HepG2 (cell line): Measurements from ENCODE around the gene CCDC124. TPM values are rescaled to one million over a fixed set of nuclear protein-coding genes. Genes with fewer than 3 reads are reported as not detected.

Experiments used
- AGO1 ChIP-seq: fragments of 200-400 bp; formaldehyde crosslinking; IDR thresholded peaks from 2 replicates; pipeline ENCODE4 v1.6.1; 2017; ENCODE audit warnings: mild to moderate bottlenecking, low read depth, low read length, moderate library complexity; ENCODE audit not compliant: poor library complexity, severe bottlenecking
- ASH2L ChIP-seq: fragments of 300-600, 200-600 bp; sonication (generic); IDR thresholded peaks from 2 replicates; pipeline ENCODE4 v1.7.0; 2017; ENCODE audit warnings: low read depth, mild to moderate bottlenecking, moderate library complexity, mixed read lengths, low read length; ENCODE audit not compliant: insufficient read length
- CBX2 ChIP-seq, 2 experiments: fragments of 200-600 bp in 1 of 2; sonication (generic); formaldehyde crosslinking in 1 of 2; IDR thresholded peaks; 2 replicates each; pipeline versions ENCODE4 v1.7.0 to v1.8.1; 2018 to 2022; ENCODE audit warnings: low read depth in 2 of 2, low read length in 1 of 2, mild to moderate bottlenecking in 1 of 2, missing genetic modification reagents in 1 of 2
- DPF2 ChIP-seq: sonication (generic); formaldehyde crosslinking; IDR thresholded peaks from 2 replicates; pipeline ENCODE4 v1.4.0; 2020; ENCODE audit warnings: mild to moderate bottlenecking, low read depth, missing genetic modification reagents, borderline replicate concordance
- HOXA3 ChIP-seq: sonication (generic); formaldehyde crosslinking; IDR thresholded peaks from 2 replicates; pipeline ENCODE4 v1.5.0; 2020; ENCODE audit warnings: missing genetic modification reagents
- JUNB ChIP-seq: sonication (generic); formaldehyde crosslinking; IDR thresholded peaks from 2 replicates; pipeline ENCODE4 v1.8.0; 2022; ENCODE audit warnings: missing genetic modification reagents, mild to moderate bottlenecking, borderline replicate concordance
- KDM5B ChIP-seq: sonication (generic); formaldehyde crosslinking; IDR thresholded peaks from 2 replicates; pipeline ENCODE4 v1.4.0; 2020; ENCODE audit warnings: missing genetic modification reagents, mild to moderate bottlenecking, borderline replicate concordance
- KLF16 ChIP-seq, 2 experiments: sonication (generic) in 1 of 2; formaldehyde crosslinking in 1 of 2; IDR thresholded peaks; 2 replicates each; pipeline versions ENCODE4 v1.6.1 to v1.8.0; 2016 to 2023; ENCODE audit warnings: missing genetic modification reagents in 2 of 2, missing compliant biosample characterization in 1 of 2
- MBD4 ChIP-seq: IDR thresholded peaks from 2 replicates; pipeline ENCODE4 v1.6.1; 2012; ENCODE audit warnings: low read length, inconsistent platforms, borderline replicate concordance
- MTF2 ChIP-seq: sonication (generic); formaldehyde crosslinking; IDR thresholded peaks from 2 replicates; pipeline ENCODE4 v1.5.0; 2020; ENCODE audit warnings: missing genetic modification reagents, borderline replicate concordance
- SMYD3 ChIP-seq: sonication (generic); formaldehyde crosslinking; IDR thresholded peaks from 2 replicates; pipeline ENCODE4 v1.8.1; 2023; ENCODE audit warnings: mild to moderate bottlenecking, missing genetic modification reagents
- ZFP1 ChIP-seq: IDR thresholded peaks from 2 replicates; pipeline ENCODE4 v1.6.1; 2016
- ZNF451 ChIP-seq: sonication (generic); formaldehyde crosslinking; IDR thresholded peaks from 2 replicates; pipeline ENCODE4 v1.5.0; 2020; ENCODE audit warnings: mild to moderate bottlenecking, missing genetic modification reagents
- ZNF557 ChIP-seq: sonication (generic); formaldehyde crosslinking; IDR thresholded peaks from 2 replicates; pipeline ENCODE4 v1.4.0; 2020; ENCODE audit warnings: missing genetic modification reagents
- ZNF619 ChIP-seq: sonication (generic); formaldehyde crosslinking; IDR thresholded peaks from 2 replicates; pipeline ENCODE4 v1.4.0; 2020; ENCODE audit warnings: mild to moderate bottlenecking, missing genetic modification reagents
- ZNF746 ChIP-seq: sonication (generic); formaldehyde crosslinking; IDR thresholded peaks from 2 replicates; pipeline ENCODE4 v1.8.0; 2022; ENCODE audit warnings: mild to moderate bottlenecking, missing genetic modification reagents
- ZNF766 ChIP-seq: sonication (generic); formaldehyde crosslinking; IDR thresholded peaks from 2 replicates; pipeline ENCODE4 v1.5.0; 2020; ENCODE audit warnings: missing genetic modification reagents, borderline replicate concordance
- ZNF839 ChIP-seq: sonication (generic); formaldehyde crosslinking; IDR thresholded peaks from 2 replicates; pipeline ENCODE4 v1.4.0; 2020; ENCODE audit warnings: missing genetic modification reagents, mild to moderate bottlenecking, borderline replicate concordance
- ZSCAN29 ChIP-seq: sonication (generic); formaldehyde crosslinking; conservative IDR thresholded peaks from 2 replicates; pipeline ENCODE4 v1.4.0; 2020; ENCODE audit warnings: mild to moderate bottlenecking, missing genetic modification reagents
- polyA plus RNA-seq, 8 experiments: library from polyadenylated mRNA; depleted of rRNA in 3 of 8; stranded (reverse) in 7 of 8; unstranded in 1 of 8; fragments of >200 nt; fragmentation: Illumina TruSeq in 4 of 8; extraction: Trizol in 4 of 8; gene quantifications; 2 replicates each; pipeline versions ENCODE4 v1.2.1 to v1.2.3, GENCODE V29; 2011 to 2016; ENCODE audit warnings: low read depth in 4 of 8, missing spikeins in 1 of 8, mixed read lengths in 1 of 8; ENCODE audit not compliant: insufficient read depth in 1 of 8
- total RNA-seq, 5 experiments: library from RNA; depleted of rRNA; stranded (reverse); fragments of >200 nt; fragmentation: Illumina TruSeq; extraction: Trizol; gene quantifications; 2 replicates each; pipeline ENCODE4 v1.2.3, GENCODE V29; 2016; ENCODE audit warnings: low read depth in 1 of 5
- TF ChIP-seq, protein P1 (sequence below), 2 experiments: sonication (generic) in 1 of 2; formaldehyde crosslinking in 1 of 2; IDR thresholded peaks; 2 replicates each; pipeline versions ENCODE4 v1.5.1 to v1.6.1; 2011 to 2020; ENCODE audit warnings: borderline replicate concordance in 1 of 2, low read depth in 1 of 2, low read length in 1 of 2, mild to moderate bottlenecking in 1 of 2, missing genetic modification reagents in 1 of 2, moderate library complexity in 1 of 2
- TF ChIP-seq, protein P2 (sequence below): sonication (generic); formaldehyde crosslinking; IDR thresholded peaks from 2 replicates; pipeline ENCODE4 v1.8.1; 2023; ENCODE audit warnings: mild to moderate bottlenecking, missing genetic modification reagents
- TF ChIP-seq, protein P3 (sequence below): sonication (generic); formaldehyde crosslinking; IDR thresholded peaks from 2 replicates; pipeline ENCODE4 v1.5.0; 2020; ENCODE audit warnings: missing genetic modification reagents
- TF ChIP-seq, protein P4 (sequence below): IDR thresholded peaks from 2 replicates; pipeline ENCODE4 v1.6.1; 2012; ENCODE audit warnings: low read depth, low read length, improper control_type of control experiment

CCDC124 gene
- total and polyA plus RNA-seq, 2 of the 13 experiments (the other 11 are each of a cell fraction or from before 2014, with no cell fraction given), result 14.9 to 20.3 TPM

DNA sequence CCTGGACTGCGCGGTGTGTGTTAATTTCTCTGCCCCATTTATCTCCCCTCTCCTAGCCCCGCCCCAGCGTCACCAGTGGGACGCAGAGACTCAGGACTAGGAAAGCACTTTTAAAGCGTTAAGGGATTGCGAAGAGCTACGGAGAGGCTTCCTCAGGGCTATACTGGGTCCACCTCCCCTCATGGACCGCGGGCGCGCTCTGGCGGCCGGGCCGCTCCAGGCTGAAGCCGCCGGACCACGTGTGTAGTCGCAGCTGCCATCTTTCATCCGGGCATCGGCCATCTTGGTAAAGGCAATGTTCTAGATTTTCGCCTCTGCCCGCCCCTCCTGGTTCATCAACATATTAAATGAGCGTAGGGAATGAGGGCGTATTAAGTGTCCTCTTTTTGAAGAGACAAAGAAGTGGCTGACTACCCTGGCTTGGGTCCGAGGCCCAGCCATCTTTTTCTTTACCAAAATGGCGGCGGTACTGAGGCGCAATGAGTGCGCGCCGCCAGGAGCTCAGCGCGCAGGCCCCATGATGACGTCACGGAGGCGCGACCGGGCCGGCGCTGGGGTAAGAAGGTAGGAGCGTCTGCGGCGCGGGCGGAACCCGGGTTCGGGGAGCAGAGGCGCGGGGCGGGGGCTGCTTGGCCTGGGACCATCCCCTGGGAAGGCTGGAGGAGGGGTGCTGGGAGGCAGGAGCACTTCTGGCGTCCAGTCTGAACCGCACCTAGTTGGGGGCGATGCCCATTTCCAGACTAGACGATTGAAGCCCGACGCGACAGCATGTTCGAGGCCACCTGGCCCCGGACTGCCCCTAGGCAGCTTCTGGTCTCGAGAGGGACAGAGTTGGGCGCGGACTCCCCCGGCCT lies at the start of gene CCDC124 (continued):
- TF ChIP-seq, protein P1, sequence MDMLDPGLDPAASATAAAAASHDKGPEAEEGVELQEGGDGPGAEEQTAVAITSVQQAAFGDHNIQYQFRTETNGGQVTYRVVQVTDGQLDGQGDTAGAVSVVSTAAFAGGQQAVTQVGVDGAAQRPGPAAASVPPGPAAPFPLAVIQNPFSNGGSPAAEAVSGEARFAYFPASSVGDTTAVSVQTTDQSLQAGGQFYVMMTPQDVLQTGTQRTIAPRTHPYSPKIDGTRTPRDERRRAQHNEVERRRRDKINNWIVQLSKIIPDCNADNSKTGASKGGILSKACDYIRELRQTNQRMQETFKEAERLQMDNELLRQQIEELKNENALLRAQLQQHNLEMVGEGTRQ (IDR thresholded peaks at IDR 0.05; ENCODE audit: low read depth, low read length), result peak; percentile 73
- TF ChIP-seq, protein P1 (CRISPR knock-in tag; IDR thresholded peaks at IDR 0.05; ENCODE audit: borderline replicate concordance), result peak; percentile 90; the same call in 1 of the 2 replicates
- TF ChIP-seq KLF16 (CRISPR knock-in tag; IDR thresholded peaks at IDR 0.05) (peak in 1 of 2 experiments; percentile 66; a peak in 1 of 4 replicates), ZNF766 (CRISPR knock-in tag) (peak; percentile 77; the same call in 1 of the 2 replicates), ZNF839 (no peak), MTF2 (CRISPR knock-in tag) (0 out of 2 replicates have a peak, but pooled peaks have one; percentile 48), ZFP1 (CRISPR knock-in tag) (0 out of 2 replicates have a peak, but pooled peaks have one; percentile 29), ZNF557 (no peak; the same call in 1 of the 2 replicates), KDM5B (no peak; the same call in 1 of the 2 replicates), ZNF746 (CRISPR knock-in tag) (peak; percentile 12; the same call in 1 of the 2 replicates), ZNF451 (no peak), ZSCAN29 (CRISPR knock-in tag) (no peak), AGO1 (no peak), HOXA3 (peak; percentile 100), CBX2 (IDR thresholded peaks at IDR 0.05; ENCODE audit: low read depth, low read length) (no peak), CBX2 (CRISPR knock-in tag; IDR thresholded peaks at IDR 0.05; ENCODE audit: low read depth) (0 out of 2 replicates have a peak, but pooled peaks have one; percentile 38), ASH2L (peak; percentile 87), MBD4 (no peak), DPF2 (CRISPR knock-in tag) (no peak), ZNF619 (no peak), JUNB (CRISPR knock-in tag) (no peak), SMYD3 (CRISPR knock-in tag) (no peak)
- TF ChIP-seq, protein P2, sequence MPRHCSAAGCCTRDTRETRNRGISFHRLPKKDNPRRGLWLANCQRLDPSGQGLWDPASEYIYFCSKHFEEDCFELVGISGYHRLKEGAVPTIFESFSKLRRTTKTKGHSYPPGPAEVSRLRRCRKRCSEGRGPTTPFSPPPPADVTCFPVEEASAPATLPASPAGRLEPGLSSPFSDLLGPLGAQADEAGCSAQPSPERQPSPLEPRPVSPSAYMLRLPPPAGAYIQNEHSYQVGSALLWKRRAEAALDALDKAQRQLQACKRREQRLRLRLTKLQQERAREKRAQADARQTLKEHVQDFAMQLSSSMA (CRISPR knock-in tag), result no peak
- TF ChIP-seq, protein P3, sequence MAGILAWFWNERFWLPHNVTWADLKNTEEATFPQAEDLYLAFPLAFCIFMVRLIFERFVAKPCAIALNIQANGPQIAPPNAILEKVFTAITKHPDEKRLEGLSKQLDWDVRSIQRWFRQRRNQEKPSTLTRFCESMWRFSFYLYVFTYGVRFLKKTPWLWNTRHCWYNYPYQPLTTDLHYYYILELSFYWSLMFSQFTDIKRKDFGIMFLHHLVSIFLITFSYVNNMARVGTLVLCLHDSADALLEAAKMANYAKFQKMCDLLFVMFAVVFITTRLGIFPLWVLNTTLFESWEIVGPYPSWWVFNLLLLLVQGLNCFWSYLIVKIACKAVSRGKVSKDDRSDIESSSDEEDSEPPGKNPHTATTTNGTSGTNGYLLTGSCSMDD (CRISPR knock-in tag), result no peak
- TF ChIP-seq, protein P4, sequence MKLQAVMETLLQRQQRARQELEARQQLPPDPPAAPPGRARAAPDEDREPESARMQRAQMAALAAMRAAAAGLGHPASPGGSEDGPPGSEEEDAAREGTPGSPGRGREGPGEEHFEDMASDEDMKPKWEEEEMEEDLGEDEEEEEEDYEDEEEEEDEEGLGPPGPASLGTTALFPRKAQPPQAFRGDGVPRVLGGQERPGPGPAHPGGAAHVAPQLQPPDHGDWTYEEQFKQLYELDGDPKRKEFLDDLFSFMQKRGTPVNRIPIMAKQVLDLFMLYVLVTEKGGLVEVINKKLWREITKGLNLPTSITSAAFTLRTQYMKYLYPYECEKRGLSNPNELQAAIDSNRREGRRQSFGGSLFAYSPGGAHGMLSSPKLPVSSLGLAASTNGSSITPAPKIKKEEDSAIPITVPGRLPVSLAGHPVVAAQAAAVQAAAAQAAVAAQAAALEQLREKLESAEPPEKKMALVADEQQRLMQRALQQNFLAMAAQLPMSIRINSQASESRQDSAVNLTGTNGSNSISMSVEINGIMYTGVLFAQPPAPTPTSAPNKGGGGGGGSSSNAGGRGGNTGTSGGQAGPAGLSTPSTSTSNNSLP, result no peak
